HEK293 (cell line): Measurements from ENCODE around the gene CANX.

ENCODE experiments used
- CTCF ChIA-PET: fragments of 350-600 bp; formaldehyde crosslinking; extraction: SDS; loops from one replicate; lab custom pipeline; 2021; ENCODE audit warnings: antibody characterized with exemption; lab: Yijun Ruan, JAX
- POLR2A ChIA-PET: fragments of 300-600 bp; formaldehyde crosslinking; extraction: SDS; loops from one replicate; lab custom pipeline; 2020; ENCODE audit warnings: antibody characterized with exemption, inconsistent platforms; lab: Yijun Ruan, JAX
- H3K27ac ChIP-seq: fragments of 200-500 bp; sonication (Bioruptor generic); 2 replicates; pipeline ENCODE4 v1.5.1; 2014; ENCODE audit warnings: low read depth, low read length, control low read depth, inconsistent platforms; ENCODE audit errors: extremely low read depth
- H3K36me3 ChIP-seq, 2 experiments: fragments of 200-500 bp in 1 of 2; sonication (Bioruptor generic) in 1 of 2; 1 replicate in 1 of 2; 2 replicates in 1 of 2; pipeline ENCODE4 v1.5.1; 2014 to 2017; ENCODE audit warnings: inconsistent platforms in 2 of 2, low read length in 2 of 2; ENCODE audit not compliant: control insufficient read depth in 2 of 2, insufficient read depth in 1 of 2
- H3K4me1 ChIP-seq: fragments of 200-500 bp; sonication (Bioruptor generic); 2 replicates; pipeline ENCODE4 v1.5.1; 2014; ENCODE audit warnings: mild to moderate bottlenecking, low read length, inconsistent platforms; ENCODE audit not compliant: control insufficient read depth, insufficient read depth
- H3K4me3 ChIP-seq: 2 replicates; pipeline ENCODE4 v1.5.1; 2011; ENCODE audit warnings: low read depth, mild to moderate bottlenecking, control low read depth, low read length, moderate library complexity
- H3K9me3 ChIP-seq: fragments of 200-500 bp; sonication (Bioruptor generic); 2 replicates; pipeline ENCODE4 v1.5.1; 2014; ENCODE audit warnings: low read depth, low read length, inconsistent platforms; ENCODE audit not compliant: control insufficient read depth, insufficient read depth
- GLIS1 ChIP-seq: fragments of 450-650 bp; formaldehyde crosslinking; IDR thresholded peaks from 2 replicates; pipeline ENCODE4 v1.5.1; 2016; ENCODE audit warnings: missing biosample characterization, missing genetic modification characterization
- KLF10 ChIP-seq: fragments of 450-650 bp; IDR thresholded peaks from 2 replicates; pipeline ENCODE4 v1.5.1; 2018; ENCODE audit warnings: missing biosample characterization, mild to moderate bottlenecking, missing genetic modification characterization
- OSR2 ChIP-seq: fragments of 450-650 bp; formaldehyde crosslinking; IDR thresholded peaks from 2 replicates; pipeline ENCODE4 v1.5.1; 2016; ENCODE audit warnings: missing biosample characterization, missing genetic modification characterization
- PRDM1 ChIP-seq: fragments of 450-650 bp; formaldehyde crosslinking; IDR thresholded peaks from 2 replicates; pipeline ENCODE4; 2016; ENCODE audit warnings: missing biosample characterization, missing genetic modification characterization
- RBAK ChIP-seq: fragments of 450-650 bp; formaldehyde crosslinking; IDR thresholded peaks from 2 replicates; pipeline ENCODE4 v1.5.1; 2016; ENCODE audit warnings: missing biosample characterization, missing genetic modification characterization
- ZBTB17 ChIP-seq: fragments of 450-650 bp; formaldehyde crosslinking; IDR thresholded peaks from 2 replicates; pipeline ENCODE4 v1.5.1; 2016; ENCODE audit warnings: missing biosample characterization, missing genetic modification characterization
- ZIC2 ChIP-seq: fragments of 450-650 bp; formaldehyde crosslinking; IDR thresholded peaks from 2 replicates; pipeline ENCODE4 v1.5.1; 2016; ENCODE audit warnings: missing biosample characterization, missing genetic modification characterization
- ZNF10 ChIP-seq: fragments of 450-650 bp; formaldehyde crosslinking; IDR thresholded peaks from 2 replicates; pipeline ENCODE4 v1.5.1; 2017; ENCODE audit warnings: missing biosample characterization, missing genetic modification characterization
- ZNF112 ChIP-seq: fragments of 450-650 bp; formaldehyde crosslinking; IDR thresholded peaks from 2 replicates; pipeline ENCODE4 v1.5.0; 2017; ENCODE audit warnings: missing biosample characterization, missing genetic modification characterization
- ZNF354C ChIP-seq: fragments of 450-650 bp; formaldehyde crosslinking; IDR thresholded peaks from 2 replicates; pipeline ENCODE4 v1.5.1; 2016; ENCODE audit warnings: missing biosample characterization, missing genetic modification characterization, low read depth, borderline replicate concordance
- ZNF366 ChIP-seq: fragments of 450-650 bp; formaldehyde crosslinking; conservative IDR thresholded peaks from 2 replicates; pipeline ENCODE4 v1.5.1; 2016; ENCODE audit warnings: missing biosample characterization, missing genetic modification characterization
- ZNF394 ChIP-seq: fragments of 450-650 bp; formaldehyde crosslinking; IDR thresholded peaks from 2 replicates; pipeline ENCODE4 v1.5.1; 2016; ENCODE audit warnings: missing biosample characterization, missing genetic modification characterization, mild to moderate bottlenecking, moderate library complexity, borderline replicate concordance
- ZNF521 ChIP-seq: fragments of 450-650 bp; formaldehyde crosslinking; IDR thresholded peaks from 2 replicates; pipeline ENCODE4 v1.5.1; 2017; ENCODE audit warnings: missing biosample characterization, mild to moderate bottlenecking, missing genetic modification characterization
- ZNF548 ChIP-seq: fragments of 450-650 bp; formaldehyde crosslinking; IDR thresholded peaks from 2 replicates; pipeline ENCODE4 v1.5.1; 2016; ENCODE audit warnings: missing biosample characterization, missing genetic modification characterization
- ZNF623 ChIP-seq: fragments of 450-650 bp; formaldehyde crosslinking; IDR thresholded peaks from 2 replicates; pipeline ENCODE4 v1.5.1; 2016; ENCODE audit warnings: missing biosample characterization, missing genetic modification characterization
- ZNF776 ChIP-seq: fragments of 450-650 bp; formaldehyde crosslinking; IDR thresholded peaks from 2 replicates; pipeline ENCODE4 v1.5.0; 2017; ENCODE audit warnings: missing biosample characterization, missing genetic modification characterization, borderline replicate concordance
- ZNF837 ChIP-seq: fragments of 450-650 bp; formaldehyde crosslinking; IDR thresholded peaks from 2 replicates; pipeline ENCODE4 v1.5.1; 2016; ENCODE audit warnings: missing biosample characterization, missing genetic modification characterization
- ZSCAN16 ChIP-seq: fragments of 450-650 bp; formaldehyde crosslinking; IDR thresholded peaks from 2 replicates; pipeline ENCODE4 v1.5.1; 2016; ENCODE audit warnings: missing biosample characterization, missing genetic modification characterization
- TF ChIP-seq, protein P1 (sequence below): fragments of 450-650 bp; formaldehyde crosslinking; optimal IDR thresholded peaks from 2 replicates; pipeline ENCODE3; 2016; ENCODE audit warnings: missing biosample characterization, mild to moderate bottlenecking, missing genetic modification characterization
- TF ChIP-seq, protein P2 (sequence below): fragments of 450-650 bp; formaldehyde crosslinking; IDR thresholded peaks from 2 replicates; pipeline ENCODE4 v1.5.1; 2016; ENCODE audit warnings: missing biosample characterization, missing genetic modification characterization
- TF ChIP-seq, protein P3 (sequence below): IDR thresholded peaks from 2 replicates; pipeline ENCODE4 v1.6.1; 2011; ENCODE audit warnings: mild to moderate bottlenecking, low read depth, low read length, borderline replicate concordance
- TF ChIP-seq, protein P4 (sequence below): fragments of 450-650 bp; IDR thresholded peaks from 2 replicates; pipeline ENCODE4 v1.5.1; 2018; ENCODE audit warnings: missing biosample characterization, missing genetic modification characterization
- TF ChIP-seq, protein P5 (sequence below): fragments of 450-650 bp; formaldehyde crosslinking; IDR thresholded peaks from 2 replicates; pipeline ENCODE4 v1.5.1; 2017; ENCODE audit warnings: missing biosample characterization, missing genetic modification characterization

CANX gene

DNA sequence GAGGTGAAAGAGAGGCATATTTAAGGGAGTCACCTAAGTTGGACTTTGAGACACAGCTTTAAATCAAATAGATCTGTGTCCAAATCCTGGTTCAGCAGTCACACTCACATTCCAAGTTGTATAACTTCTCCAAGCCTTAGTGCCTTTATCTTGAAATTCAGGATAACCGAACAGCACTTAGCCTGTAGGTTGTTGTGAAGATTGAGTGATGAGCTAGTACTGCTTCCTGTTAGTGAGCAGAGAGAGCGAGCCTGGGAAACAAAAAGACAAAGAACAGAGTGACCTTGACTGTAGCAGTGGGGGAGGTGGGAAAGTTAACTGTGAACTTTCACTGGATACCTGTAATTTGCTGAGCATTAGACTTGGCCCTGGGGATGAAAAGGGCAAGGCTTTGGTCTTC, 56.3 kb downstream of the CANX start:
- ChIA-PET POLR2A (no interaction called here), CTCF (interaction anchor here (1.1 to 2.0 kb wide), 2 partner anchors 8 to 32 kb away, joined by 3 to 16 read pairs; no protein-coding TSS in a partner anchor)
- peaks cover 2 to 8% of the 10 kb centered on the region in 2 experiments; a peak in 2 of 3 replicates for H3K36me3 ChIP-seq
- H3K4me3 ChIP-seq: no peak overlapping the region
- H3K9me3 ChIP-seq: no peaks in the 10 kb centered on the region
- H3K27ac ChIP-seq: no peak overlapping the region
- peaks cover 11% of the 10 kb centered on the region for H3K4me1 ChIP-seq
- TF ChIP-seq ZBTB17 (tag by site-specific recombination) (peak; percentile 64), ZSCAN16 (tag by site-specific recombination) (no peak), PRDM1 (peak; percentile 93)
- TF ChIP-seq, all 188 proteins: peak for 2

DNA sequence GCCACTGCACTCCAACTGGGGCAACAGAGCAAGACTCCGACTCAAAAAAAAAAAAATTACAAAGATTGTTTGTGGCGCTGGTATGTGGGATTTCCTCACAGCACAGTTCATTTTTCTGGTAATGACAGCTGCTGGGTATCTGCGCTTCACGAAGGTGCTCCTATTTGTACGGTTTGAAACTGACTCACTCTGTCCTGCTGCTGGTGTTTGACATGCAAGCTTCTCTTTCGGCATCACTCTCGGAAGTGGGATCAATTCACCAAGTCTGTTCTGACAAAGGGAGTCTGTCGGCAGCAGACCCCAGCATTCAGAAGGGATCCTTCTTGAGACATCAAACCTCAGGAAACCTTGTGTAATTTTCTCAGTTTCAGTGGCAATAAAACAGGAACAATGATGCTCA, 60.2 kb downstream of the CANX start:
- ChIA-PET CTCF (no interaction called here), POLR2A (no interaction called here)
- TF ChIP-seq KLF10 (tag by site-specific recombination): no peak
- TF ChIP-seq, protein P1, sequence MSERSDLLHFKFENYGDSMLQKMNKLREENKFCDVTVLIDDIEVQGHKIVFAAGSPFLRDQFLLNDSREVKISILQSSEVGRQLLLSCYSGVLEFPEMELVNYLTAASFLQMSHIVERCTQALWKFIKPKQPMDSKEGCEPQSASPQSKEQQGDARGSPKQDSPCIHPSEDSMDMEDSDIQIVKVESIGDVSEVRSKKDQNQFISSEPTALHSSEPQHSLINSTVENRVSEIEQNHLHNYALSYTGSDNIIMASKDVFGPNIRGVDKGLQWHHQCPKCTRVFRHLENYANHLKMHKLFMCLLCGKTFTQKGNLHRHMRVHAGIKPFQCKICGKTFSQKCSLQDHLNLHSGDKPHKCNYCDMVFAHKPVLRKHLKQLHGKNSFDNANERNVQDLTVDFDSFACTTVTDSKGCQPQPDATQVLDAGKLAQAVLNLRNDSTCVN (tag by site-specific recombination): no peak
- no peak for TF ChIP-seq ZIC2 (tag by site-specific recombination)
- TF ChIP-seq, protein P2, sequence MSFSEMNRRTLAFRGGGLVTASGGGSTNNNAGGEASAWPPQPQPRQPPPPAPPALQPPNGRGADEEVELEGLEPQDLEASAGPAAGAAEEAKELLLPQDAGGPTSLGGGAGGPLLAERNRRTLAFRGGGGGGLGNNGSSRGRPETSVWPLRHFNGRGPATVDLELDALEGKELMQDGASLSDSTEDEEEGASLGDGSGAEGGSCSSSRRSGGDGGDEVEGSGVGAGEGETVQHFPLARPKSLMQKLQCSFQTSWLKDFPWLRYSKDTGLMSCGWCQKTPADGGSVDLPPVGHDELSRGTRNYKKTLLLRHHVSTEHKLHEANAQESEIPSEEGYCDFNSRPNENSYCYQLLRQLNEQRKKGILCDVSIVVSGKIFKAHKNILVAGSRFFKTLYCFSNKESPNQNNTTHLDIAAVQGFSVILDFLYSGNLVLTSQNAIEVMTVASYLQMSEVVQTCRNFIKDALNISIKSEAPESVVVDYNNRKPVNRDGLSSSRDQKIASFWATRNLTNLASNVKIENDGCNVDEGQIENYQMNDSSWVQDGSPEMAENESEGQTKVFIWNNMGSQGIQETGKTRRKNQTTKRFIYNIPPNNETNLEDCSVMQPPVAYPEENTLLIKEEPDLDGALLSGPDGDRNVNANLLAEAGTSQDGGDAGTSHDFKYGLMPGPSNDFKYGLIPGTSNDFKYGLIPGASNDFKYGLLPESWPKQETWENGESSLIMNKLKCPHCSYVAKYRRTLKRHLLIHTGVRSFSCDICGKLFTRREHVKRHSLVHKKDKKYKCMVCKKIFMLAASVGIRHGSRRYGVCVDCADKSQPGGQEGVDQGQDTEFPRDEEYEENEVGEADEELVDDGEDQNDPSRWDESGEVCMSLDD: no peak
- TF ChIP-seq ZNF776 (tag by site-specific recombination): no peak
- TF ChIP-seq, protein P3, sequence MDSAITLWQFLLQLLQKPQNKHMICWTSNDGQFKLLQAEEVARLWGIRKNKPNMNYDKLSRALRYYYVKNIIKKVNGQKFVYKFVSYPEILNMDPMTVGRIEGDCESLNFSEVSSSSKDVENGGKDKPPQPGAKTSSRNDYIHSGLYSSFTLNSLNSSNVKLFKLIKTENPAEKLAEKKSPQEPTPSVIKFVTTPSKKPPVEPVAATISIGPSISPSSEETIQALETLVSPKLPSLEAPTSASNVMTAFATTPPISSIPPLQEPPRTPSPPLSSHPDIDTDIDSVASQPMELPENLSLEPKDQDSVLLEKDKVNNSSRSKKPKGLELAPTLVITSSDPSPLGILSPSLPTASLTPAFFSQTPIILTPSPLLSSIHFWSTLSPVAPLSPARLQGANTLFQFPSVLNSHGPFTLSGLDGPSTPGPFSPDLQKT: no peak
- TF ChIP-seq, protein P4, sequence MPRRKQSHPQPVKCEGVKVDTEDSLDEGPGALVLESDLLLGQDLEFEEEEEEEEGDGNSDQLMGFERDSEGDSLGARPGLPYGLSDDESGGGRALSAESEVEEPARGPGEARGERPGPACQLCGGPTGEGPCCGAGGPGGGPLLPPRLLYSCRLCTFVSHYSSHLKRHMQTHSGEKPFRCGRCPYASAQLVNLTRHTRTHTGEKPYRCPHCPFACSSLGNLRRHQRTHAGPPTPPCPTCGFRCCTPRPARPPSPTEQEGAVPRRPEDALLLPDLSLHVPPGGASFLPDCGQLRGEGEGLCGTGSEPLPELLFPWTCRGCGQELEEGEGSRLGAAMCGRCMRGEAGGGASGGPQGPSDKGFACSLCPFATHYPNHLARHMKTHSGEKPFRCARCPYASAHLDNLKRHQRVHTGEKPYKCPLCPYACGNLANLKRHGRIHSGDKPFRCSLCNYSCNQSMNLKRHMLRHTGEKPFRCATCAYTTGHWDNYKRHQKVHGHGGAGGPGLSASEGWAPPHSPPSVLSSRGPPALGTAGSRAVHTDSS (tag by site-specific recombination): no peak
- H3K4me1 ChIP-seq: peaks cover 21% of the 10 kb centered on the region
- H3K9me3 ChIP-seq: no peaks in the 10 kb centered on the region
- no peaks in the 10 kb centered on the region; a peak in 1 of 3 replicates for H3K36me3 ChIP-seq
- no peak overlapping the region for H3K4me3 ChIP-seq
- no peak overlapping the region for H3K27ac ChIP-seq

DNA sequence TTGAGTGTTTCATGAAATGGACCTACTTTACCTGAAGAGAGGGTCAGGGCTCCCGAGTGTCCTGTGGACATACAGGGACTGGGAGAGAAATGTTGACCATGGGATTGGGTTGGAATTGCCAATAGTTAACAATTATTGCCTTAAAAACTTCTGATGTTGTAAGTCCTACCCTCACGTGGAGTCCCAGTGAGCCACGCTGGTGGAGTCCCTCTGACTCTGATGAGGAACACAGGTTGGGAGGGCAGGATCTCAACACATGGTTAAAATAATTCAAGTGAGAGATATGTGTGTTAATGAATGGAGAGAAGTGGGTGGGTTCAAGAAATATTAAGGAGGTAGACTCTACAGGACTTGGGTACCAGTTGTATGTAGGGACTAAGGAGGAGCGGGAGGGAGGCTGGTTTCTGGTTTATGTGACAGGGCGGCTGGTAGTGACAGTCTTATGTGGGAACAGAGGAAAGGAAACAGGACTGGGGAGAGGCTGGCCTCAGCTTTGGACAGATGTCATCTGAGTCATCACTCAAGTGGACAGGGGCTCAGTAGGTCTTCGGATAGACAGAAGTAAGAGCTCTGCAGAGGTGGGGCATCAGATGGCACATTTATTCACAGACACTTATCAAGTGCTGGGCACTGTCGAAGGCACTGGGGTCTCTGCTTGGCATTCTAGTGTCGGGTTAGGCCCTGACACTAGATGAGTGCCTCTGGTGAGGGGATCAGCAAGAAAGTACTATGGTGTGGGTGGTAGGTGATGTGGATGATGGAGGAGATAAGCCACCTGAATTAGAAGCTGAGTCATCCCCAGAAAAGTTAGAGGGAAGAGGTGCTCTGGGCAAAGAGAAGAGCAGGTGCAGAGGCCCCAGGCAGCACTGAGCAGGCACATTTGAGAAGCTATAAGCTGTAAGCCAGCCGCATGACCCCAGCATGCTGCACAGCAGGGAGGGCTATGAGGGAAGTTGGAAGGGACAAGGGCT, 61.1 kb downstream of the CANX start:
- Histone ChIP-seq H3K36me3 (no peaks in the 10 kb centered on the region; a peak in 1 of 3 replicates), H3K9me3 (no peaks in the 10 kb centered on the region), H3K4me1 (peaks cover 17% of the 10 kb centered on the region), H3K27ac (no peak overlapping the region), H3K4me3 (no peak overlapping the region)
- ChIA-PET POLR2A (interaction anchor here (1.2 kb wide), 1 partner anchor 23 kb away, joined by 3 read pairs; no protein-coding TSS in a partner anchor), CTCF (no interaction called here)
- TF ChIP-seq ZNF623 (peak; percentile 45), ZNF10 (peak; percentile 72), ZNF837 (no peak), ZNF366 (tag by site-specific recombination) (peak; percentile 65), ZNF521 (tag by site-specific recombination) (no peak), ZNF354C (tag by site-specific recombination) (no peak), GLIS1 (tag by site-specific recombination) (no peak), RBAK (tag by site-specific recombination) (no peak), ZNF394 (tag by site-specific recombination) (peak; percentile 65; the same call in 1 of the 2 replicates), OSR2 (no peak; the same call in 1 of the 2 replicates), ZNF112 (tag by site-specific recombination) (no peak), ZNF548 (tag by site-specific recombination) (no peak)
- TF ChIP-seq, protein P5, sequence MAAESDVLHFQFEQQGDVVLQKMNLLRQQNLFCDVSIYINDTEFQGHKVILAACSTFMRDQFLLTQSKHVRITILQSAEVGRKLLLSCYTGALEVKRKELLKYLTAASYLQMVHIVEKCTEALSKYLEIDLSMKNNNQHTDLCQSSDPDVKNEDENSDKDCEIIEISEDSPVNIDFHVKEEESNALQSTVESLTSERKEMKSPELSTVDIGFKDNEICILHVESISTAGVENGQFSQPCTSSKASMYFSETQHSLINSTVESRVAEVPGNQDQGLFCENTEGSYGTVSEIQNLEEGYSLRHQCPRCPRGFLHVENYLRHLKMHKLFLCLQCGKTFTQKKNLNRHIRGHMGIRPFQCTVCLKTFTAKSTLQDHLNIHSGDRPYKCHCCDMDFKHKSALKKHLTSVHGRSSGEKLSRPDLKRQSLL (tag by site-specific recombination): no peak
